HG03442 (cell line): ENCODE results near the gene DDIAS.
"Not testable (repeated sequence)": the region's sequence is repeated elsewhere in the genome, so short reads cannot be mapped to it uniquely, and the experiment has no call there.

Source experiments
- ATAC-seq: cut with Tn5 transposase; IDR thresholded peaks from one replicate; pipeline ENCODE4 v1.9.1; 2021; ENCODE audit warnings: mild to moderate bottlenecking, moderate library complexity; ENCODE audit not compliant: unreplicated experiment

Gene DDIAS, protein sequence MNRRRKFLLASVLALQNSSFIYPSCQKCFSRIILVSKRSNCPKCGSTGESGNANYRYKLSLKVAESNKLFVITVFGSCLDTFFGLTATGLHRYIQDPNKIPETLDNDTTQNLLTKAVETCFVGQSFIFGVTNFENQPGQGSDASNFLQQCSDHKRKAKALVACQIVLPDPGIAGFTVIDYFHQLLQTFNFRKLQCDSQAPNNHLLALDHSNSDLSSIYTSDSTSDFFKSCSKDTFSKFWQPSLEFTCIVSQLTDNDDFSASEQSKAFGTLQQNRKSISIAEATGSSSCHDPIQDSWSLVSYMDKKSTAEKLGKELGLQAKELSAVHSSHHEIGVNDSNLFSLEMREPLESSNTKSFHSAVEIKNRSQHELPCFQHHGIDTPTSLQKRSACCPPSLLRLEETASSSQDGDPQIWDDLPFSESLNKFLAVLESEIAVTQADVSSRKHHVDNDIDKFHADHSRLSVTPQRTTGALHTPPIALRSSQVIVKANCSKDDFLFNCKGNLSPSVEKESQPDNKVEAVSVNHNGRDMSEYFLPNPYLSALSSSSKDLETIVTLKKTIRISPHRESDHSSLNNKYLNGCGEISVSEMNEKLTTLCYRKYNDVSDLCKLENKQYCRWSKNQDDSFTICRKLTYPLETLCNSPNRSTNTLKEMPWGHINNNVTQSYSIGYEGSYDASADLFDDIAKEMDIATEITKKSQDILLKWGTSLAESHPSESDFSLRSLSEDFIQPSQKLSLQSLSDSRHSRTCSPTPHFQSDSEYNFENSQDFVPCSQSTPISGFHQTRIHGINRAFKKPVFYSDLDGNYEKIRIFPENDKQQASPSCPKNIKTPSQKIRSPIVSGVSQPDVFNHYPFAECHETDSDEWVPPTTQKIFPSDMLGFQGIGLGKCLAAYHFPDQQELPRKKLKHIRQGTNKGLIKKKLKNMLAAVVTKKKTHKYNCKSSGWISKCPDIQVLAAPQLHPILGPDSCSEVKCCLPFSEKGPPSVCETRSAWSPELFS

DNA sequence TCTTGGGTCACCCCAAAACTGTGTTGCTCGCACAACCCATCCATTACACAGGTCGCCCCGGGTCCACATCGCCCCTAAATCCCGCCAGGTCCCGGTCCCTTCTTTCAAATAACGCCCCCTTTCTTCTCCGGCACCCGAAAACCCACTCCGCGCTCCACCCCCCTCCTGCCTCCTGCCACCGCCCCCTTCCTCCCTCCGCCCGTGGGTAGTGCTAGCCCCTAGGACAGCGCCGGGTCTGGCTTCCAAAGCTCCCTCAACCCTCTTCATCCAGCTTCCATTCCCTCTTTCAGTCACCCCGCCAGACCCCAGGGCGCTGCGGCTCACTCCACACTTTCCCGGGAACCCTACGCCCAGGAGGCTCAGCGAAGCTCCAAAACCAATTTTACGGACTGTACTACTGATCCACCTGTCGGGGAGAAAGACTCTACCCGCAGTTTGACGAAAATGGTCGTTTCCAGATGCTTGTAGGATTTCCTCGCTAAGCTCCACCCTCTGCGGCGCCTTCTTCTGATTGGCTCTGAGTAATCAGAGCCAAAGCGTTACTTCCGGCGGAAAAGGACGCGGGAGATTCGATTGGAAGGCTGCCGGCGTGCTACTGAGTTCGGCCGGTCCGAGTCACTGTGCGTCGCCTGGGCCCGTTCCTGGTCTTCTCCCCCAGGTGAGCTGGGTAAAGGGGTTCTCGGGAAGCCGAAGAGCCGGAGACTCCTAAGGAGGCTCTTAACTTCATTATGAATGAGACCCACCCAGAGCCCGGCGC lies at the start of gene DDIAS:
Gene DDIAS (plus strand): TSS at position 572 of the 757 bp plus-strand sequence. CDS start 13,003 bp downstream, outside the sequence.
- peak; percentile 66 for ATAC-seq

DNA sequence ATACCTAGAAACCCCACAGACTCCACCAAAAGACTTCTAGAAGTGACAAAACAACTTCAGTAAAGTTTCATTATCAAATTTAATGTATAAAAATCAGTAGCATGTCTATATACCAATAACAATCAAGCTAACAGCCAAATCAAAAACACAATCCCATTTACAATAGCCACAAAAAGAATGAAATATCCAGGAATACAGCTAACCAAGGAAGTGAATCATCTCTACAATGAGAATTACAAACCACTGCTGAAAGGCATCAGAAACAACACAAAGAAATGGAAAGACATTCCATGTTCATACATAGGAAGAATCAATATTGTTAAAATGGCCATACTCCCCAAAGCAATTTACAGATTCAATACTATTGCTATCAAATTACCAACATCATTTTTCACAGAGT lies 47.3 kb upstream of the DDIAS start:
- no peak for ATAC-seq

DNA sequence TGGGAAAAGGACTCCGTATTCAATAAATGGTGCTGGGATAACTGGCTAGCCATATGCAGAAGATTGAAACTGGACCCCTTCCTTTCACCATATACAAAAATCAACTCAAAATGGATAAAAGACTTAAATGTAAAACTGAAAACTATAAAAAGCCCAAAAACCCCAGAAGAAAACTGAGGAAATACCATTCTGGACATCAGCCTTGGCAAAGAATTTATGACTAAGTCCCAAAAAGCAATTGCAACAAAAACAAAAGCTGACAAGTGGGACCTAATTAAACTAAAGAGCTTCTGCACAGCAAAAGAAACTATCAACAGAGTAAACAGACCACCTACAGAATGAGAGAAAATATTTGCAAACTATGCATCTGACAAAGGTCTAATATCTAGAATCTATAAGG lies 46.6 kb upstream of the DDIAS start:
- not testable (repeated sequence) for ATAC-seq

DNA sequence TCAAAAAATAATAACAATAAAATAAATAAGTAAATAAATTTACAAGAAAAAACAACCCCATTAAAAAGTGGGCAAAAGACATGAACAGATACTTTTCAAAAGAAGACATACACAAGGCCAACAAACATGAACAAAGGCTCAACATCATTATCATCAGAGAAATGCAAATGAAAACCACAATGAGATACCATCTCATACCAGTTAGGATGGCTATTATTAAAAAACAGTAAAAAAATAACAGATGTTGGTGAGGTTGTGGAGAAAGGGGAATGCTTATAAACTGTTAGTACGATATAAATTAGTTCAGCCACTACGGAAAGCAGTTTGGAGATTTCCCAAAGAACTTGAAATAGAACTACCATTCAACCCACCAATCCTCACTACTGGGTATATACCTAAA lies 45.9 kb upstream of the DDIAS start:
- no peak for ATAC-seq

DNA sequence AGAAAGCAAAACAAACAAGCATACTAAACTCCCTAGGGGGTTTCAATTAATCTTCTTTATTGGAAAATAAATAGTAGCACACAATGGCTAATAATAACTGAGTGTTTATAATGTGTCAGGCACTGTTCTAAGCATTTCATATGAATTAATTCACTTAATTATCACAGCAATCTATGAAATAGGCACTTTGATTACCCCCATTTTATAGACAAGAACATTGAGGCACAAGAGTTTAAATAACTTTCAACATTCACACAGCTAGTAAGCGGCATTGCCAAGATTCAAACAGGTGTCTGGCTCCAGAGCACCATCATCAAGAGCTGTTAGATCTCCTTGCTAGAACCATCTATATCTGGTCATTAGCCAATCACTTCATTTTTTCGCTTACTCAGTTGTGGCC lies 44.4 kb upstream of the DDIAS start:
- no peak for ATAC-seq

DNA sequence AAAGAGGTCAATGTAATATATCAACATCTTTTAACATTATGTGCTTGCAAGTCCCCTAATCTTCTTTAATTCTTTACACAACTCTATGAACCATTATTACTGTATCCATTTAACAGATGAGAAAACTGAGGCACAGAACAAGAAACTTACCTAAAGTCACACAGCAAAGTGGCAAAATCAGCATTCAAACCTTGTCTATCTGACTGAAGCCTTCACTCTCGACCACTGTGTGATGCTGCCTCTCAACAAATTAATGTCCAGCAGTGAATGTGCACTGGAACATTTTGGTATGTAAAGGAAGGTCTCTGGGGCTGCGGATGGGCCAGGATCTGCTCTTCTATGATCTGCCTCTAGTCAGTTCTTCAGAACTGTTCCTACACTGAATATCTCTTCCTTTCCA lies 43.4 kb upstream of the DDIAS start:
- ATAC-seq = no peak

DNA sequence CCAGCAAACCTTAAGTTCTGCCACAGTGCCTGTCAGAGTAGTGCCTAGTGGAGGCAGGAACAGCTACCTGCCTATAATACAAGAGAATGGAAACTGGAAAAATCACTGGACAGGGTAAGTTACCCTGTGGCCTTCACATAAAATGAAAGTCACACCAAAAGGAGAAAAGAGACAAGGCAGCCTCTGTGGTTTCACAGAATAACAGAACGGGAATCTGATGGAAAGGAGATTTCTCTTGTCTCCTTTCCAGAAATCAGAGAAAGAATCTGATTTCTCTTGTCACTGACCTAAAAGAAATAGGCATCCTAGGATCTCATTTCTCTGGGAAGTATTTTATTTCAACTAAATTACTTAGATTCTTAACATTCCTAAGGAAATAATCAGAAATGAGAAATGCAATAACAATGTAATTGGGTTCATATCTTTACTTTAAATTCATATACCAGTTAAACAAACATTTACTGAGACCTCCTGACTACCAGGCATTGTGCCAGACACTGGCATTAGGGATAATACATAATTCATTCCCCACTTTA lies 42.9 kb upstream of the DDIAS start:
- no peak for ATAC-seq

DNA sequence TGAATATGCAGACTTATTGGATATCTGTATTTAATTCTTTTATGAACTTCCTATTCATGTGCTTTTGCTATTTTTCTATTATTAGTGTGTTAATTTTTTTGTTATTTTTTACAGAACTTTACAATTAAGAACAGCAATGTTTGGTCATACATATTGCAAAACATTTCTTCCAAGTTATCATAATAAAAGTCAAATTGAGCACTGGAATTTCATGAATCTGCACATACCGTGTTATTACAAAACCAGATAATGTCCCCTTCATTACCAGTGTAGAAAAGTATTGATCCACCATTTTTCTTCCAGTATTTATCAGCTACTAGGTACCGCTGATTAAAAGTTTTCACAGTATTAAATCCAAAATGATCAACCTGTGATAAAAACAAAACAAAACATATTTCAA lies 41.8 kb upstream of the DDIAS start:
- no peak for ATAC-seq

DNA sequence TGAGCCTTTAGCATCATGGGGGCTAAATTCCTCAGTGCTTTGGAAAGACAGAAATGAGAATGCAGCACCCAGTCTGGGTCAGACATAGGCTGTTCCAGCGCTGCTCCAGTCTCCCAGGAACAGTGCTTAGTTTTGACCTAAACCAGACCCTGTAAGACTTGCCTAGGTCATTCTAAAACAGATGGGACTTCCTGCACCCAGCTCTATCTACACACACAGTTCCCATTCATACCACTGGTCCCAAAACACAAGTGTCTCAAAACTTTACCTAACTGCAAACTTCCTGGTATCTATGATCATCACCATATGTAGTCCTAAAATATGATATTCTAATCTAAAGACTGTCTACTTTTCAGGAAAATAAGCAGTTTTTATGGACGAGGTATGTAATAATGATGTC lies 39.2 kb upstream of the DDIAS start:
- ATAC-seq = no peak

DNA sequence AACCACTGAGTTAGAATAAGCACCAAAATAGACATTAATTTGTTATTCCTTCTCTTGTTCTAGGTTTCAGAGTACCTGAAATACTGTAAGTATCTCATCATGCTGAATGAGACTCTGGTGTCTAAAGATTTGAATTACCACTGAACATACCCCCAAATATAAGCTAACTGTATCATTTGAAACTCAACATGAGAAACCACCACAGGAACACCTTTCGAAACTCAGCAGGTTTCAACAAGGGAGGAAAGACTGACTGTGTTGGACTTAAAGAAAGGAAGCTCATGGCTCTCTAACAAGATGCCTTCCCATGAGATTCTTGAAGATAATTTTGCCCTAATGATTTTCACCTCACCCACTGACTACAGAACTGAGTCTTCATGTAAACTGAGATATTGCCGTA lies 38.3 kb upstream of the DDIAS start:
- peak; percentile 64 for ATAC-seq

DNA sequence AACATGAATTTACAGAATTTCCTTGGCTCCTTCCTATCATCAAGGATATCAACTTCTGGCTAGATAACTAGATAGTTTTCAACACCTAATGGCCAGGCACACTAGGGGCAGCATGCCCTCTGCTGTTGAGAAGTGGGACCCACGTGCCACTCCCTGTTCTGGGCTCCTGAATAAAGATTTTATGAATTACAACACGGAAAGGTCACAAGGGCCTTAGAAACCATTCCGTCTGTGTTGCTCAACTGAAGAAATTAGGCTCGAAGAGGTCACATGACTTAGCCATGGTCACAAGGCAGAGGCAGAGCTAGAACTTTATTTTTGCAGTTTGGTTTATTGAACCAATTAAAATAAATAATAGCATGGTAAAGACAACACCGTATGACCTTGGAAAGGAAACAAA lies 37.3 kb upstream of the DDIAS start:
- peak; percentile 62 for ATAC-seq

DNA sequence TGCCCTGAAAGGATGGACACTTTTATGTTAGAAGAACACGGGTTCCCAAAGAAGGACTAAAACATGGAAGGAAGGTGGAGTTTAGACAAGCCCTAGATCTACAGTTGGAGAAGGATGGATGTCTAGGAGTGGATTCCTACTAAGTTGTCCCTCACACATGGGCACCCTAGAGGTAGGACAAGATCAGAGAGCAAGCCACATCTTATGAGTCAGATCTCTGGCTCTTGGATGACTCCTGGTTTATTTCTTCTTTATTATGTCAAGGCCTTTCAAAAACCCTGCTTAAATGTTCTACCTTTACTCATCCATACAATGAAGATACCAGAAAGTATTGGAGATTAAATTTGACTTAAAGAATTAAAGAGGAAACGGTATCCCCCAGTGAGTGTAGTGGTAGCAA lies 35.7 kb upstream of the DDIAS start:
- ATAC-seq = no peak

DNA sequence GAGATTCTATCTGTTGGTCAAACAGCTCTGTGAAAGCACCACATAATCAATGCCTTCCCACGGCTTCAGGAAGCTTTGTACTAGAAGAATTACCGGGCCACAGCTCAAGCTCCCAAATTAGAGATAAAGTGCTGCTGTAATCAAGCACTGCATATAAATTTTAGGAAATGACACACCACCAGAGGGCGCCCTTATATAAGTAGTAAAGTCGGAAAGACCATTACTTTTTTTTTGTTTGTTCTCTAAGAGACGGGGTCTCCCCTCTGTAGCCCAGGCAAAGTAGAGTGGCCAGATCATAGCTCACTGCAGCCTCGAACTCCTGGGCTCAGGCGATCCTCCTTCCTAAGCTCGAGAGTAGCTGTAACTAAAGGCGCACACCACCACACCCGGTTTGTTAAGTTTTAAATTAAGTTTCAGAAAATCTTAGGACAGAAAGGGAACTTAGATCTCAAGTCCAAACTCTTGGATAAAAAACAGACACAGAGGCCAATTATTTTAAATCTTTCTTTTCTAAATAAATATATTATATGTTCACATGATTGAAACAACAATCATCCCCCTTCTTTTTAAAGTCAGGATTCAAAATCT lies 33.9 kb upstream of the DDIAS start:
- no peak for ATAC-seq

DNA sequence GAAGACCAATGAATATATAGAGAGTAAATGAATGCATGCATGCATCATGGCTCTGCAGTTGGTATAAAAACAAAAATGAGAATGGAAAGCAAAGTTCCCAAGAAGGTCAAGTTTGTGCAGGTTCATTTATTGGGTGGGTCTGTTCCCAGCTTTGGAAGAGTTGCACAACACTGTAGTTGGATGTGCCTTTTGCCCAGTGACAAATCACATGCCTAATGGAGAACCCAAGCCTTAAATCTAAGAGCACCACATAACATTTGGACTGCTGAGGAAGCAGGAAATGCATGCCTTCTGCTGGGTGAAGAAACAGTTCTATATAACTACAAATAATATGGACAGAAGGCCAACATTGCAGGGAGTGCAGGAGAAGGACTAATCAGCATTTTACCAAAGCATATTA lies 31.9 kb upstream of the DDIAS start:
- no peak for ATAC-seq

DNA sequence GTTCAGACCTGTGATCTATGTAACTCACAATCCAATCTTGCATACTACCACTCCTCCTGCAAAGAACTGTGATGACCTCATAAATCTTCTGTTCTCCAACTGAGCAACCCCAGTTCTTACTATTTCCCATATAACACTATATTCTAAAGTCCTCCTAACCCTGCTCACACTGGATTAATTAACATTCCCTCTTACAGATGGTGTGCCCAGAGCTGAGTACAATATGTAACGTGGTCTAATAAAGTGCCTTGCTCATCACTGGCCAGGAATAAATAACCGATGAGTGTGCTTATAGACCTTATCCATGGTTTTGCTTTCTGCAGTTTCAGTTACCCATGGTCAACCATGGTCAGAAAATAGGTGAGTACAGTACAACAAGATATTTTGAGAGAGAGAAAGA lies 29.9 kb upstream of the DDIAS start:
- ATAC-seq = no peak

DNA sequence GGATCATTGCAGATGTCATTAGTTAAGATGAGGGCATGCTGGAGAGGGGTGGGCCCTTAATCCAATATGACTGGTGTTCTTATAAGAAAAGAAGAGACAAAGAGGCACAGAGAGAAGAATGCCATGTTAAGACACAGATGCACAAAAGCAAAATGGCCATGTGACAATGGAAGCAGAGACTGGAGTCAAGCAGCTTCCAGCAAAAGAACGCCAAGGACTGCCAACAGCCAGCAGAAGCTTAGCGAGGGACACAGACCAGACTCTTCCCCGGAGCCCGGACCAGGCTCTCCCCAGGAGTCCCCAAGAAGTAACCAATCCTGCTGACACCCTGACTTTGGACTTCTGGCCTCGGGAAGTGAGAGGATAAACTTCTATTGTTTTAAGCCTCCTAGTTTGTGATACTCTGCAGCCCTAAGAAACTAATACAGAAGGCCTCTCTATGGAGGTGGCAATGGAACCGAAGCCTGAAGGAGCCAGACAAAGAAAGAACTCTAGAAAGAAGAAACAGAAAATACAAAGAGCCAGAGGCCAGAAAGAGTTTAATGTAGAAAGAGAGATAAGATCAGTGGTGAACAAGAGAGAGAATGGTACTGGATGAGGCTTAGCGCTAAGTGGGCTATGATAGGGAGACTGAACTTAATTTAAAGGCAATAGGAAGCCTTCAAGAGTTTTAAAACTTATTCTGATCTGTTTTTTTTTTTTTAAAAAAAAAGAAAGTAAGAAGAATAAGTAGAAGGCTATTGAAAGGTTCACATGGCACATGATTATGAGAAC lies 29.0 kb upstream of the DDIAS start:
- ATAC-seq = no peak

DNA sequence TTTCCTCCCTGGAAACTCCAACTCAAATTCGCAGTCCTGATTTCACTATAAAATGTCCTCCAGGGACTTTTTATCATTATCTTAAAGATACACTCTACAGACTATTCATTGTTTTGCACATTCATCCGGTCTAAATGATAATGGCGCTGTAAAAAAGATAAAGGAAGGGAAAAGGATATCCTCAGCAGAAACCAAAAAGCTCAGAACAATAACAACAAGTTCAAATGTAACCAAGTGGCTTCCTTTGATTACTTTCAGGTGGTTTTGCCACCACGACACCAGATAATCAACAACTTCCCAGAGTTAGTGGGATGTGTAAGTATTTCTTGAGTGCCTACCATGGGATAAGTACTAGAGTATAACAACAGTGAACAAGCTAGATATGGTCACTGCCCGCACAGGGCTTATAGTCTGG lies 27.6 kb upstream of the DDIAS start:
- no peak for ATAC-seq

DNA sequence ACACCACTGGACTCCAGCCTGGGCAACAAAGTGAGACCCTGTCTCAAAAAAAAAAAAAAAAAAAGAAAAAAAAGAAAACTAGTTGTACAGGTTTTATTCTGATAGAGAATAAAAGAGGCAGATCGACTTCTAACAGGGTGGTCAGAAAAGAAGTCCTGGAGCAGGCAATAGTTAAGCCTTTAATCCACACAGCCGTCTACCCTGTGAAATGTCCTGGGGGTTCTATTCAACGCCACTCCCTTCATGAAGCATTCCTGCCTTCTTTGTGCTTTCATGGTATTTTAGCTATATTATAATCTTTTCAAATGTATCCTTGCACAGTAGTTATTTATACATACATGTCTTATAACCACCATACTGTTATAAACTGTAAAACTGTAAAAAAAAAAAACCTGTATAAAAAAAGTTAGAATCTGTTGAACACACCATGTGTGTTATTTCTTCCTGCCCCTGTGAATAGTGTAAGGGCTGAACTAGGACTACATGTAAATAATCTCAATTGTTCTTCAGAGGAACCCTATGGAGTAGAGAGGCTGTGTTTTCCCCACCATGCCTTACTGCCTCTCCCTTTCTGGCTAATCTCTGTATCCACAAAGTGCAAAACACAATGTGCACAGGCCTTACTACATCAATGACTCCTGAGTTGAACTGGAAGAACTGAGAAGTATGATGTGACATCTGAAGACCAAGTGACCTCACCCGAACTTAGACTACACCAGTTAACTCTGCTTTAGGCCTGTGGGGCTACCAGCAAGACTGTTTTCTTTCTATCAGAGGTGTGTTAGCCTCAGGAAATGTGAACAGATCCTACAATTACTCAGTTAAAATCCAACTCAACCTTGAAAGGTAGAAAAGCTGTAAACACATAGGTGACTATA lies 26.7 kb upstream of the DDIAS start:
- ATAC-seq = no peak

DNA sequence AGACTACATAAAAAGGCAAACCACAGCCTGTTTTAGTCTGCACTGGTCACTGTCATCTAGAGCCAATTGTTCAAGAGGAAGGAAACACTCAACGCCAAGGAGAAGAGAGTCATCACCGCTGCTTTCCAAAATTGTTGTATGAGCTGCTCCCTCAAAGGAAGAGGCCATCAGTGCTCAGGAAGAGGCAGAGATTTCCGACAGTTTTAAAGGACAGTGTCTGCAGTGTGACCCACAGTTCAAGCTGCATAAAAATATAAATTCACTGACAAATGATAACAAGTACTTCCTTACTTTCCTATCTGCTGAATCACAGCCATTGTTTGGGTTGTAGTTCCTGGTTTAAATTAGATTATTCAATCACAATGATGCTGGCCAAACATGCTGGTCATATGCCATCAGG lies 17.7 kb upstream of the DDIAS start:
- ATAC-seq = no peak
